HepG2 (cell line): Measurements from ENCODE around the gene NPHP1. TPM values are rescaled to one million over a fixed set of nuclear protein-coding genes. Genes with fewer than 3 reads are reported as not detected.

Experiments used
- ATAC-seq: fragments of 200-7000 bp; cut with Tn5 transposase; 3 replicates; pipeline ENCODE4 v1.9.1; 2020; ENCODE audit warnings: mild to moderate bottlenecking, moderate library complexity
- BruUV-seq: library from RNA; stranded (reverse); fragments of 400-500 nt; replicated peaks from 2 replicates; lab custom pipeline; 2021; lab: Mats Ljungman, UMichigan
- CTCF ChIA-PET: fragments of 300-600 bp; formaldehyde crosslinking; extraction: SDS; loops from one replicate; lab custom pipeline; 2021; ENCODE audit warnings: low total read pairs, inconsistent platforms, low intra/inter-chr PET ratio; lab: Yijun Ruan, JAX
- POLR2A ChIA-PET: fragments of 350-600 bp; sonication (Branson Sonifier 250); formaldehyde crosslinking; loops from one replicate; lab custom pipeline; 2020; ENCODE audit warnings: antibody characterized with exemption, inconsistent platforms; lab: Yijun Ruan, JAX
- DNase-seq: peaks from one replicate; pipeline ENCODE4 v3.0.0-alpha.2; 2015; ENCODE audit warnings: low spot score
- FAIRE-seq: peaks from 3 replicates; lab custom pipeline; 2011; peaks lifted over from hg19 to GRCh38; lab: Jason Lieb, UNC
- H2AFZ ChIP-seq: one replicate; pipeline ENCODE4 v1.6.1; 2011; ENCODE audit warnings: low read length, inconsistent platforms
- H3K27ac ChIP-seq: fragments of 300-600 bp; 3 replicates; pipeline ENCODE4 v1.8.0; 2011; ENCODE audit warnings: mixed run types, mild to moderate bottlenecking, mixed read lengths, low read length, inconsistent platforms; ENCODE audit not compliant: insufficient read depth; ENCODE audit errors: extremely low read length
- H3K27me3 ChIP-seq, 2 experiments: fragments of 200-600 bp in 1 of 2; 2 replicates in 1 of 2; 3 replicates in 1 of 2; pipeline versions ENCODE4 v1.6.0 to v1.8.0; 2011; ENCODE audit warnings: low read length in 2 of 2, mild to moderate bottlenecking in 2 of 2, moderate library complexity in 2 of 2, inconsistent platforms in 1 of 2; ENCODE audit not compliant: insufficient read depth in 2 of 2, control insufficient read depth in 1 of 2
- H3K36me3 ChIP-seq, 2 experiments: fragments of 200-600 bp in 1 of 2; replicated peaks in 1 of 2; 2 replicates in 1 of 2; 3 replicates in 1 of 2; pipeline versions ENCODE4 v1.5.1 to v1.8.0; 2011; ENCODE audit warnings: low read length in 2 of 2, inconsistent platforms in 1 of 2; ENCODE audit not compliant: insufficient read depth in 2 of 2, control insufficient read depth in 1 of 2
- H3K4me1 ChIP-seq: 2 replicates; pipeline ENCODE4 v1.5.1; 2012; ENCODE audit warnings: low read length, inconsistent platforms; ENCODE audit not compliant: insufficient read depth
- H3K4me2 ChIP-seq: 2 replicates; pipeline ENCODE4 v1.6.0; 2011; ENCODE audit warnings: low read depth, low read length, inconsistent platforms
- H3K4me3 ChIP-seq, 3 experiments: fragments of 200-600 bp in 1 of 3; sonication (generic), shearing (Covaris generic) in 1 of 3; replicated peaks in 1 of 3; 2 replicates each; pipeline ENCODE4 v1.5.1; 2011 to 2016; ENCODE audit warnings: low read length in 3 of 3, inconsistent platforms in 2 of 3, low read depth in 2 of 3, mild to moderate bottlenecking in 2 of 3, control low read depth in 1 of 3, mixed read lengths in 1 of 3; ENCODE audit not compliant: insufficient read depth in 1 of 3
- H3K79me2 ChIP-seq: one replicate; pipeline ENCODE4 v1.6.1; 2011; ENCODE audit warnings: low read length, inconsistent platforms; ENCODE audit not compliant: insufficient read depth
- H3K9ac ChIP-seq: 2 replicates; pipeline ENCODE4 v1.6.0; 2011; ENCODE audit warnings: mild to moderate bottlenecking, low read depth, low read length, inconsistent platforms; ENCODE audit not compliant: insufficient read depth
- H3K9me3 ChIP-seq: 2 replicates; pipeline ENCODE4 v1.5.1; 2012; ENCODE audit warnings: mild to moderate bottlenecking, low read length
- H4K20me1 ChIP-seq: 2 replicates; pipeline ENCODE4 v1.6.0; 2011; ENCODE audit warnings: inconsistent platforms, mild to moderate bottlenecking, low read length, moderate library complexity; ENCODE audit not compliant: insufficient read depth
- BHLHE40 ChIP-seq: IDR thresholded peaks from 2 replicates; pipeline ENCODE4 v1.6.1; 2011; ENCODE audit warnings: low read length, improper control_type of control experiment
- CEBPG ChIP-seq: IDR thresholded peaks from 2 replicates; pipeline ENCODE4 v1.6.1; 2016
- DPF2 ChIP-seq: sonication (generic); formaldehyde crosslinking; IDR thresholded peaks from 2 replicates; pipeline ENCODE4 v1.4.0; 2020; ENCODE audit warnings: mild to moderate bottlenecking, low read depth, missing genetic modification reagents, borderline replicate concordance
- FOXP4 ChIP-seq: sonication (generic); formaldehyde crosslinking; IDR thresholded peaks from 2 replicates; pipeline ENCODE4 v1.4.0; 2020; ENCODE audit warnings: missing genetic modification reagents
- GATAD1 ChIP-seq: IDR thresholded peaks from 2 replicates; pipeline ENCODE4 v1.6.1; 2016; ENCODE audit warnings: missing genetic modification reagents, missing compliant biosample characterization
- GMEB1 ChIP-seq: sonication (generic); formaldehyde crosslinking; IDR thresholded peaks from 2 replicates; pipeline ENCODE4 v1.5.1; 2020; ENCODE audit warnings: missing genetic modification reagents, mild to moderate bottlenecking, borderline replicate concordance
- HBP1 ChIP-seq: IDR thresholded peaks from 2 replicates; pipeline ENCODE4 v1.6.1; 2016; ENCODE audit warnings: low read depth, control low read depth
- HMGA1 ChIP-seq: sonication (generic); formaldehyde crosslinking; conservative IDR thresholded peaks from 2 replicates; pipeline ENCODE4 v1.4.0; 2020; ENCODE audit warnings: missing genetic modification reagents
- KAT8 ChIP-seq: IDR thresholded peaks from 2 replicates; pipeline ENCODE4 v1.6.1; 2016; ENCODE audit warnings: missing genetic modification reagents, missing compliant biosample characterization
- MTERF4 ChIP-seq: sonication (generic); formaldehyde crosslinking; IDR thresholded peaks from 2 replicates; pipeline ENCODE4 v1.8.0; 2023; ENCODE audit warnings: mild to moderate bottlenecking, missing genetic modification reagents
- MYNN ChIP-seq: sonication (generic); formaldehyde crosslinking; IDR thresholded peaks from 2 replicates; pipeline ENCODE4 v1.4.0; 2020; ENCODE audit warnings: mild to moderate bottlenecking, low read depth, missing genetic modification reagents
- NCOA2 ChIP-seq: sonication (generic); formaldehyde crosslinking; IDR thresholded peaks from 2 replicates; pipeline ENCODE4 v1.8.0; 2022; ENCODE audit warnings: inconsistent platforms
- RELA ChIP-seq: sonication (generic); formaldehyde crosslinking; IDR thresholded peaks from 2 replicates; pipeline ENCODE4 v1.4.0; 2020; ENCODE audit warnings: missing genetic modification reagents
- YY1 ChIP-seq: IDR thresholded peaks from 2 replicates; pipeline ENCODE4 v1.6.1; 2011; ENCODE audit warnings: low read length, low read depth, moderate library complexity, mild to moderate bottlenecking; ENCODE audit not compliant: insufficient read depth, insufficient replicate concordance
- ZBTB1 ChIP-seq: sonication (generic); formaldehyde crosslinking; IDR thresholded peaks from 2 replicates; pipeline ENCODE4 v1.4.0; 2020; ENCODE audit warnings: missing genetic modification reagents, borderline replicate concordance
- ZNF557 ChIP-seq: sonication (generic); formaldehyde crosslinking; IDR thresholded peaks from 2 replicates; pipeline ENCODE4 v1.4.0; 2020; ENCODE audit warnings: missing genetic modification reagents
- ZNF567 ChIP-seq: sonication (generic); formaldehyde crosslinking; IDR thresholded peaks from 2 replicates; pipeline ENCODE4 v1.8.1; 2023; ENCODE audit warnings: mild to moderate bottlenecking, missing genetic modification reagents, borderline replicate concordance
- ZSCAN30 ChIP-seq: sonication (generic); formaldehyde crosslinking; IDR thresholded peaks from 2 replicates; pipeline ENCODE4 v1.5.0; 2020; ENCODE audit warnings: mild to moderate bottlenecking, missing genetic modification reagents
- WGBS: methylation state at CpG from one replicate; pipeline ENCODE4 v1.1.6; 2017; ENCODE audit warnings: low lambda C conversion rate; 5-methylcytosine and 5-hydroxymethylcytosine counted together
- in situ Hi-C: cut with HindIII; loops from 2 replicates; pipeline ENCODE4 v1.10.0; 2017; ENCODE audit warnings: low pct_unique_long_range_greater_than_20kb; ENCODE audit not compliant: extremely low pct_ligation_motif_present
- intact Hi-C: fragments of 100-400 bp; cut with micrococcal nuclease; formaldehyde crosslinking; loops from one replicate; pipeline ENCODE4 v1.10.0; 2022; ENCODE audit not compliant: unreplicated experiment
- polyA plus RNA-seq, 8 experiments: library from polyadenylated mRNA; depleted of rRNA in 3 of 8; stranded (reverse) in 7 of 8; unstranded in 1 of 8; fragments of >200 nt; fragmentation: Illumina TruSeq in 4 of 8; extraction: Trizol in 4 of 8; gene quantifications; 2 replicates each; pipeline versions ENCODE4 v1.2.1 to v1.2.3, GENCODE V29; 2011 to 2016; ENCODE audit warnings: low read depth in 4 of 8, missing spikeins in 1 of 8, mixed read lengths in 1 of 8; ENCODE audit not compliant: insufficient read depth in 1 of 8
- total RNA-seq, 5 experiments: library from RNA; depleted of rRNA; stranded (reverse); fragments of >200 nt; fragmentation: Illumina TruSeq; extraction: Trizol; gene quantifications; 2 replicates each; pipeline ENCODE4 v1.2.3, GENCODE V29; 2016; ENCODE audit warnings: low read depth in 1 of 5

Gene NPHP1
- total and polyA plus RNA-seq, 2 of the 13 experiments (the other 11 are each of a cell fraction or from before 2014, with no cell fraction given): 2.7 to 4.8 TPM

GRCh38 chr2:110215566-110216158 is 10.8 kb upstream of the NPHP1 start:
- no TSS peak for BruUV-seq
- TF ChIP-seq GMEB1: no peak
- TF ChIP-seq ZNF567: no peak
- no peak for TF ChIP-seq CEBPG (CRISPR knock-in tag)
- no peak for TF ChIP-seq ZSCAN30 (CRISPR knock-in tag)
- TF ChIP-seq GATAD1 (CRISPR knock-in tag): no peak
- TF ChIP-seq NCOA2 (CRISPR knock-in tag): no peak
- no peak for TF ChIP-seq BHLHE40
- TF ChIP-seq YY1: no peak
- TF ChIP-seq MTERF4: no peak
- TF ChIP-seq HBP1: no peak
- no peak for TF ChIP-seq FOXP4
- TF ChIP-seq ZNF557 (CRISPR knock-in tag): no peak
- no peak for TF ChIP-seq DPF2
- no peak for TF ChIP-seq RELA (CRISPR knock-in tag)
- no peak for TF ChIP-seq ZBTB1 (CRISPR knock-in tag)
- no peak for TF ChIP-seq MYNN (CRISPR knock-in tag)
- no peak for TF ChIP-seq KAT8 (CRISPR knock-in tag)
- no peak for TF ChIP-seq HMGA1
- TF ChIP-seq, all 625 proteins: peak for 0
- no peaks in the 10 kb centered on the region for H4K20me1 ChIP-seq
- H3K9me3 ChIP-seq: peaks cover 12% of the 10 kb centered on the region; the same call in 1 of the 2 replicates
- no peak overlapping the region for H3K4me2 ChIP-seq
- no peak for FAIRE-seq
- in situ Hi-C loops (no loop called here), intact Hi-C loops (no loop called here)
- H3K4me3 ChIP-seq: no peak overlapping the region
- ChIA-PET POLR2A (no interaction called here), CTCF (no interaction called here)
- no peak overlapping the region for H2AFZ ChIP-seq
- no peaks in the 10 kb centered on the region; a peak in 1 of 5 replicates for H3K36me3 ChIP-seq
- H3K79me2 ChIP-seq: peaks cover 6% of the 10 kb centered on the region
- 21% methylated on average over 4 of the region's 4 CpGs for WGBS
- no peak overlapping the region for H3K27ac ChIP-seq
- H3K27me3 ChIP-seq: peaks cover 0 to 25% of the 10 kb centered on the region in 2 experiments; a peak in 3 of 5 replicates
- no peak for ATAC-seq
- no peak for DNase-seq
- H3K4me1 ChIP-seq: peaks cover 6% of the 10 kb centered on the region
- no peak overlapping the region for H3K9ac ChIP-seq
